Measurements from ENCODE around the gene CTDSP1.
A peak's percentile ranks its signal among the peaks of the same experiment; 100 is the strongest.

Gene CTDSP1

DNA sequence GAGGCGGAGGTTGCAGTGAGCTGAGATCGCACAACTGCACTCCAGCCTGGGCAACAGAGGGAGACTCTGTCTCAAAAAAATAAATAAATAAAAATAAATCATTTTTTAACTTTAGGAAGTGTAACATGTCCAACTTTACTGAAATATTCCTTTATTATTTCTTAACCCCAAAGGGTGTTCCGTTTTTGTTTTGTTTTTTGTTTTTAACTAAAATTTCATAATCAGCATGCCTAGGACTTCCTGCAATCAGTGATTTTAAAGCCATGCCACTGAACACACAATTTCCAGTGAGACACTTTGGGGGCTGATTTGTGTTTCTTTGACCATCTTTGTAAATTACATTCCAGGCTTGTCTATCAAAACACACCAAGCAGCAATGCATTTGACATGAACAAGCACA is 35.9 kb upstream of the CTDSP1 start:
- no peaks in the 10 kb centered on the region for H3K79me2 ChIP-seq (ENCODE audit: low read length)
- no peaks in the 10 kb centered on the region for H4K20me1 ChIP-seq (ENCODE audit: insufficient read depth, low read length)
- H3K9me3 ChIP-seq (replicated peaks; ENCODE audit: insufficient read depth, low read length), result no peaks in the 10 kb centered on the region
- no peaks in the 10 kb centered on the region for H3K27me3 ChIP-seq (replicated peaks; ENCODE audit: insufficient read depth, low read length)
- no peak overlapping the region for H3K27ac ChIP-seq (ENCODE audit: low read length)
- H3F3A ChIP-seq (ENCODE audit: insufficient read depth, low read length), result peaks cover 1% of the 10 kb centered on the region; the same call in 1 of the 2 replicates
- no peak overlapping the region for H3K9ac ChIP-seq (ENCODE audit: low read length)
- H3K9me2 ChIP-seq (replicated peaks; ENCODE audit: insufficient read depth, low read length), result no peaks in the 10 kb centered on the region
- TF ChIP-seq, protein P1, sequence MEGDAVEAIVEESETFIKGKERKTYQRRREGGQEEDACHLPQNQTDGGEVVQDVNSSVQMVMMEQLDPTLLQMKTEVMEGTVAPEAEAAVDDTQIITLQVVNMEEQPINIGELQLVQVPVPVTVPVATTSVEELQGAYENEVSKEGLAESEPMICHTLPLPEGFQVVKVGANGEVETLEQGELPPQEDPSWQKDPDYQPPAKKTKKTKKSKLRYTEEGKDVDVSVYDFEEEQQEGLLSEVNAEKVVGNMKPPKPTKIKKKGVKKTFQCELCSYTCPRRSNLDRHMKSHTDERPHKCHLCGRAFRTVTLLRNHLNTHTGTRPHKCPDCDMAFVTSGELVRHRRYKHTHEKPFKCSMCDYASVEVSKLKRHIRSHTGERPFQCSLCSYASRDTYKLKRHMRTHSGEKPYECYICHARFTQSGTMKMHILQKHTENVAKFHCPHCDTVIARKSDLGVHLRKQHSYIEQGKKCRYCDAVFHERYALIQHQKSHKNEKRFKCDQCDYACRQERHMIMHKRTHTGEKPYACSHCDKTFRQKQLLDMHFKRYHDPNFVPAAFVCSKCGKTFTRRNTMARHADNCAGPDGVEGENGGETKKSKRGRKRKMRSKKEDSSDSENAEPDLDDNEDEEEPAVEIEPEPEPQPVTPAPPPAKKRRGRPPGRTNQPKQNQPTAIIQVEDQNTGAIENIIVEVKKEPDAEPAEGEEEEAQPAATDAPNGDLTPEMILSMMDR (IDR thresholded peaks at IDR 0.05; ENCODE audit: low read length), result no peak
- TF ChIP-seq EZH2phosphoT487 (IDR thresholded peaks at IDR 0.05; ENCODE audit: low read length), result no peak
- no peak for TF ChIP-seq EZH2 (optimal IDR thresholded peaks at IDR 0.05; ENCODE audit: low read depth, low read length)
- H2AFZ ChIP-seq (ENCODE audit: low read length), result no peak overlapping the region
- no peak for DNase-seq
- H3K36me3 ChIP-seq (replicated peaks; ENCODE audit: insufficient read depth, low read length), result no peaks in the 10 kb centered on the region
- H3K4me2 ChIP-seq (ENCODE audit: low read depth, low read length), result no peak overlapping the region
- H3K4me1 ChIP-seq (ENCODE audit: low read length), result no peaks in the 10 kb centered on the region
- H3K4me3 ChIP-seq (ENCODE audit: low read length), result no peak overlapping the region

DNA sequence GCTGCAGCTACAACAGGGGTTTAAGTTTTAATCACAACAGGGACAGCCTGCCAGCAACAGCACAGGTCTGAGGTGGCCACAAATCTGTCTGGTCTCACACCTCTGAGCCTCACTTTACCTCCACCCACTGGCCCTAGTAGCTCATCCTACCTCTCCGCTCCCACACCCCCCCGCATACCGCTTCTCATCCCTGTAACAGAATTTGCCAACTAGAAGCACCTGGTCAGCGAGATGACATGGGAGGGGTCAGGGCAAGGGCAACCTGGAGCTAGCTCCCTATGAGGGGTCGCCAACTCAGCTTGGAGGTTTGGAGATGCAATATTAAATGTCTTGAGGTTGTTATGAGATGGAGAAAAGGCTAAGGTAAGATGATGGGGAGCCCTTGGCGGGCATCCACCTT is 35.5 kb upstream of the CTDSP1 start:
- Histone ChIP-seq H3K4me2 (ENCODE audit: low read depth, low read length) (no peak overlapping the region), H4K20me1 (ENCODE audit: insufficient read depth, low read length) (no peaks in the 10 kb centered on the region), H3K79me2 (ENCODE audit: low read length) (no peaks in the 10 kb centered on the region), H3K4me1 (ENCODE audit: low read length) (no peaks in the 10 kb centered on the region), H3K27me3 (replicated peaks; ENCODE audit: insufficient read depth, low read length) (no peaks in the 10 kb centered on the region), H3K4me3 (ENCODE audit: low read length) (no peak overlapping the region), H3F3A (ENCODE audit: insufficient read depth, low read length) (peaks cover 4% of the 10 kb centered on the region; the same call in 1 of the 2 replicates), H3K9me3 (replicated peaks; ENCODE audit: insufficient read depth, low read length) (no peaks in the 10 kb centered on the region), H3K9me2 (replicated peaks; ENCODE audit: insufficient read depth, low read length) (no peaks in the 10 kb centered on the region), H2AFZ (ENCODE audit: low read length) (no peak overlapping the region), H3K36me3 (replicated peaks; ENCODE audit: insufficient read depth, low read length) (no peaks in the 10 kb centered on the region), H3K27ac (ENCODE audit: low read length) (no peak overlapping the region), H3K9ac (ENCODE audit: low read length) (no peak overlapping the region)
- DNase-seq, result no peak
- TF ChIP-seq, protein P1 (IDR thresholded peaks at IDR 0.05; ENCODE audit: low read length), result no peak
- no peak for TF ChIP-seq EZH2phosphoT487 (IDR thresholded peaks at IDR 0.05; ENCODE audit: low read length)
- TF ChIP-seq EZH2 (optimal IDR thresholded peaks at IDR 0.05; ENCODE audit: low read depth, low read length), result no peak

DNA sequence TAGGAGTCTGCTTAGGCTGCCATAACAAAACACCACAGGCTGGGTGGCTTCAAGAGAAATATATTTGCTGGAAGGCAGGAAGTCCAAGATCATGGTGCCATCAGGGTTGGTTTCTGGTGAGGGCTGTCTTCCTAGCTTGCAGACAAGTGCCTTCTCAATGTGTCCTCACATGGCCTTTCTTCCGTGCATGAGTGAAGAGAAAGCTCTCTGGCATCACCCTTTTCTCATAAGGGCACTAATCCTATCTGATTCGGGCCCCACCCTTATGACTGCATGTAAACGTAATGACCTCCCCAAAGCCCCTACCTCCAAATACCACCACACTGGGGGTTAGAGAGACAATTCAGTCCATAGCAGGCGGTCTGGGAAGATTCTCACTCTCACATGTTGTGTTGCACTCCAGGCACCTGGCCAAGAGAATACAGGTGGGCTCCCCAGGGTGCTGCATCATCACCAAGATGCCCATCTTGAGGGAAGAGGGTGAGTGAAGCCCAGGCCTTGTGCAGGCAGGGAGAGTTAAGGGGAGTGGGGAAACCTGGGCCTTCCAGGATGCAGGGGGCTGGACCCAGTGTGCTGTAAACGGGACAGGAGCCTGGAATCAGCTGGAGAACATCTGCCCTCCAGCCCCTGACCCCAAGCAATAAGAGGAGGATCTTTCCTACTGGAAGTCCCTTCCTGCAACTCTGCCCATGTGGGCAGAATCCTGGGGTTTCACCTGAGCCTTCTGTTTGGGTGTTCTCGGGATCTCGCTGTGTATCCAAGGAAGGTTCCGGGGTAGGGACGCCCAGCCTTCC is 32.9 kb upstream of the CTDSP1 start:
- Histone ChIP-seq H2AFZ (ENCODE audit: low read length) (peak overlapping the region; percentile 96), H3K79me2 (ENCODE audit: low read length) (no peaks in the 10 kb centered on the region), H3K4me1 (ENCODE audit: low read length) (no peaks in the 10 kb centered on the region), H3K36me3 (replicated peaks; ENCODE audit: insufficient read depth, low read length) (no peaks in the 10 kb centered on the region), H3K27ac (ENCODE audit: low read length) (no peak overlapping the region), H3K9ac (ENCODE audit: low read length) (peak overlapping the region; percentile 54; the same call in 1 of the 2 replicates), H3K4me2 (ENCODE audit: low read depth, low read length) (peak overlapping the region; percentile 88; the same call in 1 of the 2 replicates), H3K27me3 (replicated peaks; ENCODE audit: insufficient read depth, low read length) (no peaks in the 10 kb centered on the region), H4K20me1 (ENCODE audit: insufficient read depth, low read length) (no peaks in the 10 kb centered on the region), H3K4me3 (ENCODE audit: low read length) (no peak overlapping the region; the same call in 1 of the 2 replicates), H3F3A (ENCODE audit: insufficient read depth, low read length) (peaks cover 4% of the 10 kb centered on the region; the same call in 1 of the 2 replicates), H3K9me2 (replicated peaks; ENCODE audit: insufficient read depth, low read length) (no peaks in the 10 kb centered on the region), H3K9me3 (replicated peaks; ENCODE audit: insufficient read depth, low read length) (no peaks in the 10 kb centered on the region)
- TF ChIP-seq, protein P1 (IDR thresholded peaks at IDR 0.05; ENCODE audit: low read length), result no peak
- TF ChIP-seq EZH2phosphoT487 (IDR thresholded peaks at IDR 0.05; ENCODE audit: low read length), result no peak
- no peak for DNase-seq
